OCI-LY3 (cell line): Measurements from ENCODE around the gene MACROD2.

Experiments
- H2AFZ ChIP-seq: fragments of 200-600, 300-600 bp; shearing (Covaris generic); 2 replicates; pipeline ENCODE4 v1.6.0; 2014; ENCODE audit warnings: antibody characterized with exemption, low read depth, low read length
- H3K27ac ChIP-seq: fragments of 200-600, 300-600 bp; sonication (generic); 2 replicates; pipeline ENCODE4 v1.5.1; 2014; ENCODE audit warnings: mild to moderate bottlenecking, low read length, moderate library complexity, mixed read lengths
- H3K27me3 ChIP-seq: fragments of 200-600, 300-600 bp; sonication (generic); 2 replicates; pipeline ENCODE4 v1.6.1; 2014; ENCODE audit warnings: low read depth, low read length, mixed read lengths
- H3K36me3 ChIP-seq: fragments of 200-600, 300-600 bp; sonication (generic); replicated peaks from 2 replicates; pipeline ENCODE3; 2014; ENCODE audit warnings: low read depth, low read length, mixed read lengths
- H3K4me1 ChIP-seq: fragments of 300-600, 200-600 bp; sonication (generic); 2 replicates; pipeline ENCODE4 v1.6.1; 2014; ENCODE audit warnings: low read length, mixed read lengths
- H3K4me2 ChIP-seq: fragments of 200-600, 300-600 bp; sonication (generic); 2 replicates; pipeline ENCODE4 v1.6.1; 2014; ENCODE audit warnings: low read length, mixed read lengths
- H3K4me3 ChIP-seq: fragments of 300-600, 200-600 bp; sonication (generic); 2 replicates; pipeline ENCODE4 v1.5.1; 2014; ENCODE audit warnings: antibody characterized with exemption, mild to moderate bottlenecking, low read length, moderate library complexity
- H3K79me2 ChIP-seq: fragments of 300-600, 200-600 bp; shearing (Covaris generic); 2 replicates; pipeline ENCODE4 v1.6.1; 2014; ENCODE audit warnings: mild to moderate bottlenecking, low read length, mixed read lengths
- H3K9ac ChIP-seq: fragments of 300-600, 200-600 bp; shearing (Covaris generic); 2 replicates; pipeline ENCODE4 v1.6.0; 2014; ENCODE audit warnings: mild to moderate bottlenecking, low read length, moderate library complexity
- H3K9me3 ChIP-seq: fragments of 200-600, 300-600 bp; shearing (Covaris generic); 2 replicates; pipeline ENCODE4 v1.6.1; 2014; ENCODE audit warnings: low read length, mixed read lengths; ENCODE audit not compliant: insufficient read depth
- H4K20me1 ChIP-seq: fragments of 200-600, 300-600 bp; sonication (generic); 2 replicates; pipeline ENCODE4 v1.6.1; 2016; ENCODE audit warnings: low read length, mixed read lengths; ENCODE audit not compliant: insufficient read depth
- EZH2phosphoT487 ChIP-seq: fragments of 200-600 bp; shearing (Covaris generic); IDR thresholded peaks from 2 replicates; pipeline ENCODE4 v1.6.1; 2018; ENCODE audit warnings: antibody characterized with exemption, mixed run types, low read depth
- TF ChIP-seq, protein P1 (sequence below): fragments of 200-600, 300-600 bp; sonication (generic); IDR thresholded peaks from 2 replicates; pipeline ENCODE4 v1.5.1; 2014; ENCODE audit warnings: antibody characterized with exemption, low read length, low read depth

The MACROD2 gene

DNA sequence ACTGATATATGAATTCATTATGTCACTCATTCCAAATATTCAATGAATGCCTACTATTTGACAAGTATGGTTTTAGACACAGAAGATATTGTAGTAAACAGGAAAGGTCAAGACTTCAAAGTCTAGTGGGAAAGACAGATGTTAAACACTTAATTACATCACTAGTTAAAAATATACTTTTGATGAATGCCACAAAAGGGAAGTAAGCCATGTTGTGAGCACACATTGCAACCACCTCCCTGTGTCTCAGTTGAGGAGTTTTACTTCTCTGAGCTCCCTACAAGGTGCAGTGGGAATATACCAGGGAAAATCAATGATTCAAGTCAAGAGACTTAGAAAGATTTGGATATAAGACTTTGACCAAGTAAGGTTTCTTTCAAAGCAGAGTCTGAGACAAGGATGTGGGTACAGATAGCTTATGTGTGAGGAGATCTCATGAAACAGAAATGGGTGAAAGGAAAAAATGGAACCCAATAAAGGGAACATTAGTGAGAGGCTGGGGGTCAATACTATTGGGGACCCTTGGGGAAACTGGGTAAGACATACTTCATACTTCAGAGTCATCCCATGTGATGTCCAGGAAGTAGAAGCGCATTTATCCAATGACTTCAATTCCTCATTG, 2074.2 kb downstream of the MACROD2 start:
- Histone ChIP-seq H4K20me1 (no peaks in the 10 kb centered on the region), H3K4me1 (peaks cover 11% of the 10 kb centered on the region), H3K9me3 (no peaks in the 10 kb centered on the region; the same call in 1 of the 2 replicates), H3K79me2 (no peaks in the 10 kb centered on the region), H3K27me3 (no peaks in the 10 kb centered on the region), H2AFZ (peak overlapping the region; percentile 45; the same call in 1 of the 2 replicates), H3K4me2 (peak overlapping the region; percentile 26; the same call in 1 of the 2 replicates), H3K4me3 (no peak overlapping the region), H3K27ac (no peak overlapping the region), H3K36me3 (no peaks in the 10 kb centered on the region), H3K9ac (no peak overlapping the region)
- TF ChIP-seq, protein P1, sequence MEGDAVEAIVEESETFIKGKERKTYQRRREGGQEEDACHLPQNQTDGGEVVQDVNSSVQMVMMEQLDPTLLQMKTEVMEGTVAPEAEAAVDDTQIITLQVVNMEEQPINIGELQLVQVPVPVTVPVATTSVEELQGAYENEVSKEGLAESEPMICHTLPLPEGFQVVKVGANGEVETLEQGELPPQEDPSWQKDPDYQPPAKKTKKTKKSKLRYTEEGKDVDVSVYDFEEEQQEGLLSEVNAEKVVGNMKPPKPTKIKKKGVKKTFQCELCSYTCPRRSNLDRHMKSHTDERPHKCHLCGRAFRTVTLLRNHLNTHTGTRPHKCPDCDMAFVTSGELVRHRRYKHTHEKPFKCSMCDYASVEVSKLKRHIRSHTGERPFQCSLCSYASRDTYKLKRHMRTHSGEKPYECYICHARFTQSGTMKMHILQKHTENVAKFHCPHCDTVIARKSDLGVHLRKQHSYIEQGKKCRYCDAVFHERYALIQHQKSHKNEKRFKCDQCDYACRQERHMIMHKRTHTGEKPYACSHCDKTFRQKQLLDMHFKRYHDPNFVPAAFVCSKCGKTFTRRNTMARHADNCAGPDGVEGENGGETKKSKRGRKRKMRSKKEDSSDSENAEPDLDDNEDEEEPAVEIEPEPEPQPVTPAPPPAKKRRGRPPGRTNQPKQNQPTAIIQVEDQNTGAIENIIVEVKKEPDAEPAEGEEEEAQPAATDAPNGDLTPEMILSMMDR, result no peak
- TF ChIP-seq EZH2phosphoT487, result no peak

GRCh38 chr20:16072220-16072619, 2076.9 kb downstream of the MACROD2 start:
- TF ChIP-seq, protein P1, result no peak
- TF ChIP-seq EZH2phosphoT487, result no peak
- Histone ChIP-seq H2AFZ (no peak overlapping the region), H3K27me3 (no peaks in the 10 kb centered on the region), H3K9me3 (no peaks in the 10 kb centered on the region; the same call in 1 of the 2 replicates), H3K27ac (no peak overlapping the region), H3K79me2 (no peaks in the 10 kb centered on the region), H4K20me1 (no peaks in the 10 kb centered on the region), H3K4me2 (no peak overlapping the region), H3K9ac (no peak overlapping the region), H3K36me3 (no peaks in the 10 kb centered on the region), H3K4me3 (no peak overlapping the region), H3K4me1 (peaks cover 11% of the 10 kb centered on the region)

- no peak overlapping the region for H3K27ac ChIP-seq
- peaks cover 3% of the 10 kb centered on the region; the same call in 1 of the 2 replicates for H3K9me3 ChIP-seq
- H3K36me3 ChIP-seq, result no peaks in the 10 kb centered on the region
- H3K4me2 ChIP-seq, result peak overlapping the region; percentile 37
- no peaks in the 10 kb centered on the region for H3K79me2 ChIP-seq
- H2AFZ ChIP-seq, result no peak overlapping the region
- no peak for TF ChIP-seq EZH2phosphoT487
- TF ChIP-seq, protein P1, result no peak
- H3K4me3 ChIP-seq, result no peak overlapping the region
- no peaks in the 10 kb centered on the region for H4K20me1 ChIP-seq
- no peak overlapping the region for H3K9ac ChIP-seq
- H3K4me1 ChIP-seq, result peaks cover 14% of the 10 kb centered on the region
- H3K27me3 ChIP-seq, result no peaks in the 10 kb centered on the region
Observed at GRCh38 chr20:16078172-16078898, 2083.0 kb downstream of the MACROD2 start.

DNA sequence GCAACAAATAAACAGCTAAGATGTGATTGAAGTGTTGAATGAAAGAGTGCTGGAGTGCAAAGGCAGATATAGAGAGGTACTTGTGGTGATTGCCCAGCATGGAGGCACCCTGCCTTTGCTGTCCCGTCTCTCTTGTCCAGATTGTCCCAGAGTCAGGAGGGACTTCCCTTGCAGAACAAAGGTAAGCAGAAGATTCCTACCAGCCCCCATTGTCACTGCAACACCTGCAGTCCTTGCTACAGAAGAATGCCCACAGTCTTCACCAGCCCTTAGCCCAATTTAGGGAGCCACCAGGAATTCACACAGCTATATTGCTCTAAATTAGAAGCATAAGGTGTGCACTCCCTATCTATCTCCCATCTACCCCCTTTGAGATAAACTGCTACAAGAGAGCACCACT, 2086.1 kb downstream of the MACROD2 start:
- H3K4me3 ChIP-seq, result no peak overlapping the region
- H3K9ac ChIP-seq, result no peak overlapping the region
- no peak overlapping the region for H2AFZ ChIP-seq
- H3K36me3 ChIP-seq, result no peaks in the 10 kb centered on the region
- no peak for TF ChIP-seq EZH2phosphoT487
- TF ChIP-seq, protein P1, result no peak
- no peak overlapping the region for H3K27ac ChIP-seq
- H3K79me2 ChIP-seq, result no peaks in the 10 kb centered on the region
- H3K9me3 ChIP-seq, result peaks cover 9% of the 10 kb centered on the region; the same call in 1 of the 2 replicates
- peaks cover 22% of the 10 kb centered on the region for H3K4me1 ChIP-seq
- H4K20me1 ChIP-seq, result no peaks in the 10 kb centered on the region
- no peaks in the 10 kb centered on the region for H3K27me3 ChIP-seq
- H3K4me2 ChIP-seq, result no peak overlapping the region
